Neuron (in vitro differentiated cells): Measurements from ENCODE around the gene ONECUT2.

ENCODE experiments used
- H2AFZ ChIP-seq: one replicate; pipeline ENCODE4 v1.6.1; 2013; ENCODE audit warnings: low read depth, mild to moderate bottlenecking, inconsistent platforms, low read length, moderate library complexity
- H3K27me3 ChIP-seq: one replicate; pipeline ENCODE4 v1.6.1; 2013; ENCODE audit warnings: low read length; ENCODE audit not compliant: insufficient read depth
- H3K36me3 ChIP-seq: one replicate; pipeline ENCODE4 v1.6.1; 2013; ENCODE audit warnings: low read length; ENCODE audit not compliant: insufficient read depth
- H3K4me1 ChIP-seq: one replicate; pipeline ENCODE4 v1.6.1; 2013; ENCODE audit warnings: low read length; ENCODE audit not compliant: insufficient read depth
- H3K4me3 ChIP-seq: 2 replicates; pipeline ENCODE4 v1.5.1; 2013; ENCODE audit warnings: mild to moderate bottlenecking, low read length, moderate library complexity
- H3K9me3 ChIP-seq: one replicate; pipeline ENCODE4 v1.6.1; 2013; ENCODE audit warnings: low read length

The ONECUT2 gene

GRCh38 chr18:57444301-57444759 lies 9.2 kb downstream of the ONECUT2 start:
- Histone ChIP-seq H3K4me1 (peaks cover 21% of the 10 kb centered on the region), H3K9me3 (peaks cover 15% of the 10 kb centered on the region), H3K4me3 (no peak overlapping the region), H3K27me3 (peaks cover 10% of the 10 kb centered on the region), H3K36me3 (no peaks in the 10 kb centered on the region), H2AFZ (no peak overlapping the region)

GRCh38 chr18:57445488-57446319 lies 10.5 kb downstream of the ONECUT2 start:
- no peak overlapping the region for H3K4me3 ChIP-seq
- peaks cover 19% of the 10 kb centered on the region for H3K4me1 ChIP-seq
- H3K36me3 ChIP-seq: no peaks in the 10 kb centered on the region
- H3K27me3 ChIP-seq: peaks cover 2% of the 10 kb centered on the region
- peaks cover 11% of the 10 kb centered on the region for H3K9me3 ChIP-seq
- H2AFZ ChIP-seq: no peak overlapping the region

GRCh38 chr18:57446322-57446721 lies 11.1 kb downstream of the ONECUT2 start:
- no peaks in the 10 kb centered on the region for H3K36me3 ChIP-seq
- peaks cover 5% of the 10 kb centered on the region for H3K9me3 ChIP-seq
- no peak overlapping the region for H2AFZ ChIP-seq
- no peak overlapping the region for H3K4me3 ChIP-seq
- H3K27me3 ChIP-seq: no peaks in the 10 kb centered on the region
- peaks cover 19% of the 10 kb centered on the region for H3K4me1 ChIP-seq

DNA sequence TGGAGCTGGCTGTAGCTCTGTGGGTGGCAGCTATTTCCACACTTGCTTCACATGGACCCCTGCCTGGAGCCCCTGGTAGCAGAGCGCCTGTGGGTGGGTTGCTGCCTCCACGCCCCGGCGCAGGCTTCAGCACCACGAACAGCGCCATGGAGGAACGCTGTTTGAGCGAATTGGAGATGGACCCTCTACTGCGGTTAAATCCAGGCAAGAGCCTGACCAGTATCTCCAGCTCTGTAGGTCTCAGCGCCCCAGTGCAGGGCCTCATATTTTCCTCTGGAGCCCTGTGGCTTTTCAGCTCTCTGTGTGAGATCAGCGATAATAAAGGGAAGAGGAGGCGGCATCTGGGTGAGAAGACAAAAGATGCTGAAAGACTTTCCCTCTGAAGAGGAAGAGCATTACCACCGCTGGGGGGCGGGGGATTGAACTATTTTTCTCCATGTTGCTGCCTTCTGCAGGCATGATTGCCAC lies 12.0 kb downstream of the ONECUT2 start:
- H3K9me3 ChIP-seq: peaks cover 3% of the 10 kb centered on the region
- peaks cover 19% of the 10 kb centered on the region for H3K4me1 ChIP-seq
- no peaks in the 10 kb centered on the region for H3K36me3 ChIP-seq
- no peak overlapping the region for H2AFZ ChIP-seq
- H3K27me3 ChIP-seq: no peaks in the 10 kb centered on the region
- H3K4me3 ChIP-seq: no peak overlapping the region

- no peaks in the 10 kb centered on the region for H3K9me3 ChIP-seq
- no peak overlapping the region for H2AFZ ChIP-seq
- H3K27me3 ChIP-seq: no peaks in the 10 kb centered on the region
- H3K36me3 ChIP-seq: no peaks in the 10 kb centered on the region
- no peak overlapping the region for H3K4me3 ChIP-seq
- no peaks in the 10 kb centered on the region for H3K4me1 ChIP-seq
Observed at GRCh38 chr18:57455576-57456129, 20.5 kb downstream of the ONECUT2 start.

DNA sequence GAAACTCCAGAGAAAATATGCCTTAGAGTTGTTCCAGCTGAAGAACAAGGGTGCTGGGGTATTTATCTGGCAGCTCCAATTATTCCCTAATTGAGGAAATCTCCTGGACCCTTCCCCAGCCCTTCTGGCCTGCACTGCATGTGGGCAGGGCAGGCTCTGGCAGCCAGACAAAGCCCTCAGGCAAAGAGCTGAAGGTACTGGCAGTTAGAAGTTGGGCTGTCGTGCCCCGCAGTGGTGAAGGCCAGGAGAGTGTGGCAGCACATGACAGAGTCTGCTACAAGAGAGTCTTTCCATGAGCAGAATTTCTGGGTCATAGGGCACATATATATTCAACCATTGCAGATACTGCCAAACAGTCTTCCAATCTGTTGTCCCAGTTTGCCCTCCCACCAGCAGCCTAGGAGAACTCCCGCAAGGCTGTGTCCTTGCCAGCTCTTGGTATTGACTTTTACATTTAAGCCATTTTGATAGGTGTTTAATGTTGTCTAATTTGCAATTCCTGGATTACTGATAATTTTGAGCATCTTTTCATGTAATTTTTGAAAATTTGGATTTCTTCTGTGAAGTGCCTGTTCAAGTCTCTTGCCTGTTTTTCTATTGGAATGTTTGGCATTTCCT lies 26.6 kb downstream of the ONECUT2 start:
- no peaks in the 10 kb centered on the region for H3K36me3 ChIP-seq
- H3K27me3 ChIP-seq: no peaks in the 10 kb centered on the region
- no peaks in the 10 kb centered on the region for H3K9me3 ChIP-seq
- no peaks in the 10 kb centered on the region for H3K4me1 ChIP-seq
- H2AFZ ChIP-seq: no peak overlapping the region
- H3K4me3 ChIP-seq: no peak overlapping the region

GRCh38 chr18:57466307-57466706 lies 31.1 kb downstream of the ONECUT2 start:
- Histone ChIP-seq H3K4me1 (no peaks in the 10 kb centered on the region), H3K4me3 (no peak overlapping the region), H3K27me3 (no peaks in the 10 kb centered on the region), H3K9me3 (no peaks in the 10 kb centered on the region), H3K36me3 (no peaks in the 10 kb centered on the region), H2AFZ (no peak overlapping the region)

DNA sequence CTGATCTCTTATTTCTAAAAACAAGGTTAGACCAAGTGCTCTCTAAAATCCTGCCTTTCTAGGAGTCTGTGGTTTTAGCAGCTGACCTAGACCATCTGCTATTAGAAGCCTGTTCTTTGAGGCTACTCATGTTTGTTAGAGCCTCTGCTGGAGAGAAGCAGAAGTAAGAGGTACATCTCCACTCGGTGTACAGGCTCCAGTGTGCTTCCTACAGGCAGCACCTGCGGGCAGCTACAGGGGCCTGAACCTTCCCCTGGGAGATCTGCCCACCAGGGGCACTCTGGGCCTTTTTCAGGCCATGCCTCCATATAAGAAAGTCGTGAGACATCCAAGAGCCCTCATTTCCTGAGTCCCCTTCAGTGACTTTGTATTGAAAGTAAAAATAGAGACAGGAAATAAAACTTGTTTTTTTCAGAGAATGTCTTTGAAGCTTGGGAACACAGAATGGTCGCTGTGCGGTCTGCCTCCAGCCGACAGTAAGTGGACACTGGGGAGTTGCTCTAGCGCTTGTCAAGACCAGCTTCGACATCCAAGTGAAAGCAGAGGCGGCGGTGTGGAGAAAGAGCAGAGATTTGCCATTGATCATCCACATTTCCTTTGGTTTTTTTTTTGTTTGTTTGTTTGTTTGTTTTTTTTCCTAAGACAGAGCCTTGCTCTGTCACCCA lies 31.7 kb downstream of the ONECUT2 start:
- no peak overlapping the region for H2AFZ ChIP-seq
- no peaks in the 10 kb centered on the region for H3K27me3 ChIP-seq
- no peaks in the 10 kb centered on the region for H3K4me1 ChIP-seq

DNA sequence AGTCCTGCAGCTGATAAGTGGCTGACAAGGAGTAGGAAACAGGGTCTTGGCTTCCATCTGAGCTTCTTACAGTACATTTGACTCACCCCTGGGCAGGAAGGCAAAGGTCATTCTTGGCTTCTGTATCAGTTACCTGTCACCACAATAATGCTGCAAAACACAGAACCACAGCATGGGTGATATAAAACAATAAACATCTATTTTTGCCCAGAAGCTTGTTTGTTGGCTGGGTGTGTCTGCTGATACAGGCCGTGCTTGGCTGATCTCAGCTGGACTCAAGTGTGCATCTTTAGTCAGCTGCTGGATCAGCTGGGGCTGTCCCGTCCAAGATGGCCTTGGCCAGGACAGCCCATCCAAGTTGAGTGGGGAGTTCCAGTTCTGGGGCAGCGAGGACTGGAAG lies 34.7 kb downstream of the ONECUT2 start:
- H3K27me3 ChIP-seq: no peaks in the 10 kb centered on the region
- H3K4me3 ChIP-seq: no peak overlapping the region
- no peak overlapping the region for H2AFZ ChIP-seq
- H3K36me3 ChIP-seq: no peaks in the 10 kb centered on the region
- no peaks in the 10 kb centered on the region for H3K4me1 ChIP-seq
- H3K9me3 ChIP-seq: no peaks in the 10 kb centered on the region

More for the DNA sequence above, 31.7 kb downstream of the ONECUT2 start:
- H3K4me3 ChIP-seq: no peak overlapping the region
- no peaks in the 10 kb centered on the region for H3K9me3 ChIP-seq
- no peaks in the 10 kb centered on the region for H3K36me3 ChIP-seq

GRCh38 chr18:57475408-57475807 lies 40.2 kb downstream of the ONECUT2 start:
- H2AFZ ChIP-seq: no peak overlapping the region
- H3K4me3 ChIP-seq: no peak overlapping the region
- peaks cover 13% of the 10 kb centered on the region for H3K4me1 ChIP-seq
- H3K36me3 ChIP-seq: peaks cover 3% of the 10 kb centered on the region
- H3K27me3 ChIP-seq: no peaks in the 10 kb centered on the region
- H3K9me3 ChIP-seq: no peaks in the 10 kb centered on the region

GRCh38 chr18:57475903-57476302 lies 40.7 kb downstream of the ONECUT2 start:
- no peaks in the 10 kb centered on the region for H3K9me3 ChIP-seq
- no peak overlapping the region for H3K4me3 ChIP-seq
- peaks cover 3% of the 10 kb centered on the region for H3K36me3 ChIP-seq
- no peak overlapping the region for H2AFZ ChIP-seq
- H3K27me3 ChIP-seq: no peaks in the 10 kb centered on the region
- H3K4me1 ChIP-seq: peaks cover 13% of the 10 kb centered on the region

DNA sequence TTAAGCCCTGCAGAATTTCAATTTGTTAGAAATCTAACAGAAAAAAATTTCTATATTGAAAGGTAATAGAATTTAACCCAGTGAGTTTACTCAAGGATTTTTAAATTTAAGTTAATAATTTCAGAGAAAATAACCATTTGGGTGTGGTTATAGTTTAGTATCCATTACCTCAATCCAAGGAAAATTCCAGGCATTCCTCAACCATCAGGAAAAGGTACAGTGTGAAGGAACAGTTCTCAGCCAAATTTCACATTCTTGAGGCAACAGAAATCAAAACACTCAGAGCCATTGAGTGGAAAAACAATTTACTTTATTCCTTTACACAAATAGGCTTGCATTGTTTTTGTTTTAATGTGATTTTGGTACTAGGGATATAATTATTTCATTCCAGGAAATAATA lies 45.6 kb downstream of the ONECUT2 start:
- H3K4me3 ChIP-seq: no peak overlapping the region
- H3K9me3 ChIP-seq: no peaks in the 10 kb centered on the region
- H2AFZ ChIP-seq: no peak overlapping the region
- H3K36me3 ChIP-seq: peaks cover 3% of the 10 kb centered on the region
- H3K4me1 ChIP-seq: peaks cover 7% of the 10 kb centered on the region
- H3K27me3 ChIP-seq: no peaks in the 10 kb centered on the region
